Activated T-helper 2 cell treated with anti-CD3 and anti-CD28 coated beads, Interferon-gamma antibody, Interleukin-2, Interleukin-4, amounts not matched to agents 10 μg/mL and 5 μg/mL and 100 μg/mL, durations not matched to agents 14 hours and 24 hours and 36 hours (primary cell): Measurements from ENCODE around the gene PIK3CB. TPM values are rescaled to one million over a fixed set of nuclear protein-coding genes. Genes with fewer than 3 reads are reported as not detected.
A peak's percentile ranks its signal among the peaks of the same experiment; 100 is the strongest.

Experiments used
- DNase-seq: peaks from one replicate; pipeline ENCODE4 v3.0.0; 2021; ENCODE audit warnings: low spot score
- H3K27ac Mint-ChIP-seq: one replicate; pipeline ENCODE4 v1.8.0; 2021; ENCODE audit warnings: mixed read lengths
- H3K27me3 Mint-ChIP-seq: one replicate; pipeline ENCODE4 v1.8.0; 2021; ENCODE audit warnings: low read depth, mixed read lengths
- H3K36me3 Mint-ChIP-seq: one replicate; pipeline ENCODE4 v1.8.0; 2021; ENCODE audit warnings: low read depth, mixed read lengths
- H3K4me1 Mint-ChIP-seq: one replicate; pipeline ENCODE4 v1.8.0; 2021; ENCODE audit warnings: low read depth, mixed read lengths
- H3K4me3 Mint-ChIP-seq: one replicate; pipeline ENCODE4 v1.8.0; 2021; ENCODE audit warnings: low read depth, mild to moderate bottlenecking, moderate library complexity, mixed read lengths
- H3K9me3 Mint-ChIP-seq: one replicate; pipeline ENCODE4 v1.8.0; 2021; ENCODE audit warnings: mixed read lengths
- intact Hi-C: fragments of 100-400 bp; cut with micrococcal nuclease; formaldehyde crosslinking; loops from one replicate; pipeline ENCODE4 v1.15.1; 2023
- total RNA-seq: library from RNA; stranded (reverse); gene quantifications from 2 replicates; pipeline ENCODE4 v1.2.3, GENCODE V29; 2022

PIK3CB gene
- total RNA-seq, result 19.2 and 20.3 TPM in 2 replicates

DNA sequence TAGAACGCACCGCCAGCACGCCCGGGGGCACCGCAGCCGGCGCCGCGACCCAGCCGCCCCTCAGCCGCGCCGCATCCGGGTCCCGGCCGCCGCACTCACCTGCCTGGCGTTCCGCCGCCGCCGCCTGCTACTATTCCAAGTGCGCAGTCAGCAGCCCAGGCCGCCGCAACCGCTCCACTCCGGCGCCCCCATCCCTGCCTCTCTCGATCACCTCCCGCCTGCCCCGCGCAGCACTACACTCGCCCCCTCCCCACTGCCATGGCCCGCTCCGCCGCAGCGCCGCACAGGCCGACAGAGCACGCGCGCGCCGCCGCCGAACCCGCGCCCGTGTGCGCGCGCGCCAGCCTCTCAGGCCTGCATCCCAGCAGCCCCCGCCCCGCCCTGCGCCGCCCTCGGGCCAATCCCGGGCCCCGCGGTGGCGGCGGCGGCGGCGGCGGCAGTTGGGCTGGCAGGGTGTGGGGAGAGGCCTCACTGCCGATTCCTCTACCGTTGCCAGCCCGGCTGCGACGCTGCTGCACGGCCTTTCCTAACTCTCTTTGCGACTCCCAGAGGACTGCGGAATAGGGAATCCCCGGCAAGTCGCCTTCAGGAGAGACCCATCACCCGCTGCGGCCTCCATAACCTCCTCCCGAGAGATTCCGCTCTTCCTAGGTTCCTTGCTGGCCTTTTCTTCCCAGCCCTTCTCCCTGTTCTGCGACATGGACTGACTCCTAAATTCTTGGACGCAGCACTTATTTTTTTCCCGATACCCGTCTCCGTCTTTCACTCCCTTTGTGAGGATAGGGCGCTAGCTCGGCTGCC lies at the start of gene PIK3CB:
Gene PIK3CB (minus strand): TSS at position 333 of the 801 bp plus-strand sequence. CDS start 75,585 bp downstream, outside the sequence.
- no peaks in the 10 kb centered on the region for H3K9me3 Mint-ChIP-seq
- H3K36me3 Mint-ChIP-seq, result peaks cover 16% of the 10 kb centered on the region
- H3K27ac Mint-ChIP-seq, result peak within 1 kb of the TSS; percentile 94
- DNase-seq, result peak; percentile 77
- peak within 1 kb of the TSS; percentile 96 for H3K4me3 Mint-ChIP-seq
- peaks cover 16% of the 10 kb centered on the region for H3K4me1 Mint-ChIP-seq
- intact Hi-C loops, result loop anchor here (1.0 to 10.0 kb wide), 6 partner anchors 53 to 647 kb away; partner anchors contain the start of genes ARMC8, CEP70 and MRPS22
- no peaks in the 10 kb centered on the region for H3K27me3 Mint-ChIP-seq

GRCh38 chr3:138881233-138881632 lies 46.5 kb upstream of the PIK3CB start:
- Mint-ChIP-seq H3K27ac (no peak overlapping the region), H3K36me3 (no peaks in the 10 kb centered on the region), H3K4me1 (peaks cover 9% of the 10 kb centered on the region), H3K27me3 (no peaks in the 10 kb centered on the region), H3K9me3 (peaks cover 3% of the 10 kb centered on the region), H3K4me3 (no peak overlapping the region)
- intact Hi-C loops, result no loop called here
- DNase-seq, result no peak

- Mint-ChIP-seq H3K4me1 (peaks cover 17% of the 10 kb centered on the region), H3K4me3 (no peak overlapping the region)
These were observed 45.0 kb upstream of the PIK3CB start for GRCh38 chr3:138879541-138880380.

GRCh38 chr3:138877226-138877625 lies 42.5 kb upstream of the PIK3CB start:
- H3K4me3 Mint-ChIP-seq, result no peak overlapping the region
- no peak overlapping the region for H3K27ac Mint-ChIP-seq
- intact Hi-C loops, result no loop called here
- H3K27me3 Mint-ChIP-seq, result no peaks in the 10 kb centered on the region
- peaks cover 17% of the 10 kb centered on the region for H3K4me1 Mint-ChIP-seq
- peaks cover 12% of the 10 kb centered on the region for H3K9me3 Mint-ChIP-seq
- peaks cover 7% of the 10 kb centered on the region for H3K36me3 Mint-ChIP-seq
- no peak for DNase-seq

More at GRCh38 chr3:138879541-138880380, 45.0 kb upstream of the PIK3CB start:
- peaks cover 7% of the 10 kb centered on the region for H3K36me3 Mint-ChIP-seq
- DNase-seq, result no peak
- intact Hi-C loops, result no loop called here
- no peaks in the 10 kb centered on the region for H3K27me3 Mint-ChIP-seq
- H3K9me3 Mint-ChIP-seq, result peaks cover 12% of the 10 kb centered on the region
- no peak overlapping the region for H3K27ac Mint-ChIP-seq

DNA sequence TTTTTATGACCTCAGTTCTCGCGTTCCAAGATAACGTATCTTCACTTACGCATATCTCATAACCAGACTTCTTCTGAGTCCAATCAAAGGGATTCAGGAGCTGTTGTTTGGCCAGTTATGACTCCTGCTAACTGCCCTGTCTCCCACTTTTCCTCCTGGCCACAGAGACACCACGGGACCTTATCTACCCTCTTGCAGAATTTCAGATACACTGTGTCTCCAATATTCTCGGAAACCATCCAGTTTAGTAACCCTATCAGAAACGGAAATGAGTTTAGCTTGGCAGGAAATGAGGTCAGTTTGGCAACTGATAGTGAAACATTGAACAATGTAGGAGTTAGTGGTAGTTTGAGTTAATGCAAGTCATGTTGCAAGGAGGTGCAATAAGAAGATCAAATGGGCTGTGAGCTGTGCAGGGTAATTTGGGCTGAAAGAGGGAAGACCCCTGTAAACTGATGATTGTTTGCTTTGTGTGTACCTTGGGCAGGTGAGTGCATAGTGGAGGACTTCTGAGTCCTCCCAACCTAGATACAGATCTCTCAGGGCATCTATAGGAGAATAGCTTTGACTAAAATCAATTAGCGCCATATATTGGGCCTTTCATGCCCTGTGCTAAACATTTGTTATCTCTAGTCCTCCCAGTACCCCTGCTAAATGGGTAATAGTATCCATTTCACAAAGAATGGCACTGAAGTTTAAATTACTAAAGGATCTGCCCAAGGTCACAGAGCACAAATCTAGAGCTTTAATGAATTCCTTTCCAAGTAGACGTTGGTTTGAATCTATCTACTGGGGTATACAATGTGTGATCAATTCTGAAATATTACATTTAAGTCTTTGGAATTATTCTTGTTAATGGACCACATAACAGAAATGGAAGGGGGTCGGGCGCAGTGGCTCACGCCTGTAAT lies 41.3 kb upstream of the PIK3CB start:
- Mint-ChIP-seq H3K9me3 (peaks cover 12% of the 10 kb centered on the region), H3K4me3 (no peak overlapping the region), H3K4me1 (peaks cover 17% of the 10 kb centered on the region), H3K27ac (peak overlapping the region; percentile 10), H3K27me3 (no peaks in the 10 kb centered on the region), H3K36me3 (peaks cover 7% of the 10 kb centered on the region)
- intact Hi-C loops, result no loop called here
- no peak for DNase-seq

DNA sequence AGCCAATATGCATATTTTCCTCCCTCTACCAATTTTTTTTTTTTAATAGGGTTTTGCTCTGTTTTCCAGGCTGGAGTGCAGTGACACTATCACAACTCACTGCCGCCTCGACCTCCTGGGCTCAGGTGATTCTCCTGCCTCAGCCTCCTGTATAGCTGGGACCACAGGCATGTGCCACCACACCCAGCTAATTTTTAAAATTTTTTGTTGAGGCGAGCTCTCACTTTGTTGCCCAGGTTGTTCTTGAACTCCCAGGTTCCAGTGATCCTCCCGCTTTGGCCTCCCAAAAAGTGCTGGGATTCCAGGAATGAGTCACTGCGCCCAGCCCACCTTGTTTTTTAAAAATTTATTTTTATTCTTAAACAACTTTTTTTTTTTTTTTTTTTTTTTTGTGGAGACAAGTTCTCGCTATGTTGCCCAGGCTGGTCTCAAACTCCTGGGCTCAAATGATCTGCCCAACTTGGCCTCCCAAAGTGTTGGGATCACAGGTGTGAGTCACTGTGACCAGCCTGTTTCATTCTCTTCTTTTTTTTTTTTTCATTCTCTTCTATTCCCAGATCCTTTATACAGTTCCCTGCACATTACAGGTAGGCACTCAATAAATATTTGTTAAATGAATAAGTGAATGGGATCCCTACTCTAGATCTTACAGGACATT lies 40.5 kb upstream of the PIK3CB start:
- H3K27ac Mint-ChIP-seq, result no peak overlapping the region
- H3K36me3 Mint-ChIP-seq, result peaks cover 7% of the 10 kb centered on the region
- peaks cover 12% of the 10 kb centered on the region for H3K9me3 Mint-ChIP-seq
- peaks cover 17% of the 10 kb centered on the region for H3K4me1 Mint-ChIP-seq
- H3K4me3 Mint-ChIP-seq, result no peak overlapping the region
- no peak for DNase-seq
- intact Hi-C loops, result no loop called here
- no peaks in the 10 kb centered on the region for H3K27me3 Mint-ChIP-seq

DNA sequence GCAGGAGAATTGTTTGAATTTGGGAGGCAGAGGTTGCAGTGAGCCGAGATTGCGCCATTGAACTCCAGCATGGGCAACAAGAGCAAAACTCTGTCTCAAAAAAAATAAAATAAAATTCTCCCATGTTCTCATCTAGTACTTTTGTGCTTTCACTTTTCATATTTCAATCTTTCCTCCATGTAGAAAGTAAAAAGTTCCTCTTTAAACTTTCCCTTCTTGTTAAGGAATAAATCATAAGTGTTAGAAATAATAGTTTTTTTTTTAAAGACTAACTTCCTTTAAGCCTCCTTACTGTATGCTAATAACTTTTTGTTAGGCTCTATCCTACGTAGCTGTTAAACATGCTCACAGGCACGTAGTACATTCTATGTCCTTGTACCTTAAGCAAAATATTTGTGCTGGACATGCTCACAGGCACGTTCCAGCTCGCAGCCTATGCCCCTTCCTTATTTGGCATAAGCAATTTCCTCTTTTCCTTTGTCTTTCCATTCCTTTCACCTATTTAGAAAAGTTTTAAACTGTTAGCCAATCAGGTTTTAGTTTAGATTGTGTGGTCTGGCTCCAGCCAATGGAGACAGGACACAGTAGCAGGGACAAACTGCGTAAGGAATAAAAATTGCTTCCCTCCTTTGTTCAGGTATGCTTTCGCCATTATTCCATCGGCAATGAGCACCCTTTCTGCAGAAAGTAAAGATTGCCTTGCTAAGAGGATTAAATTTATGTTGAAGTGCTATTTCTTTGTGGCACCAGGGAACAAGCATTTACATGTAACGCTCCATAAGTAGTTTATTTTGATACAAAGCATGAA lies 38.9 kb upstream of the PIK3CB start:
- no peak overlapping the region for H3K4me3 Mint-ChIP-seq
- DNase-seq, result no peak
- peaks cover 7% of the 10 kb centered on the region for H3K36me3 Mint-ChIP-seq
- peaks cover 12% of the 10 kb centered on the region for H3K9me3 Mint-ChIP-seq
- intact Hi-C loops, result no loop called here
- peaks cover 17% of the 10 kb centered on the region for H3K4me1 Mint-ChIP-seq
- no peak overlapping the region for H3K27ac Mint-ChIP-seq
- H3K27me3 Mint-ChIP-seq, result no peaks in the 10 kb centered on the region

DNA sequence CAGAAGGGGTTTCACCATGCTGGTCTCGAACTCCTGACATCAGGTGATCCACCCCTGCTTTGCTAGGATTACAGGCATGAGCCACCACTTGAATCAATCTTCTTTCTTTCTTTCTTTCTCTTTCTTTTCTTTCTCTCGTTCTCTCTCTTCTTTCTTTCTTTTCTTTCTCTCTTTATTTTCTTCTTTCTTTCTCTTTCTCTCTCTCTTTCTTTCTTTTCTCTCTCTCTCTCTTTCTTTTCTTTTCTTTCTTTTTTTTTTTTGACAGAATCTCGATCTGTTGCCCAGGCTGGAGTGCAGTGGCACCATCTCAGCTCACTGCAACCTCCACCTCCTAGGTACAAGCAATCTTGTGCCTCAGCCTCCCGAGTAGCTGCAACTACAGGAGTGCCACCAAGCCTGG lies 37.9 kb upstream of the PIK3CB start:
- H3K27ac Mint-ChIP-seq, result no peak overlapping the region
- H3K36me3 Mint-ChIP-seq, result peaks cover 7% of the 10 kb centered on the region
- no peak overlapping the region for H3K4me3 Mint-ChIP-seq
- no peaks in the 10 kb centered on the region for H3K27me3 Mint-ChIP-seq
- H3K4me1 Mint-ChIP-seq, result peaks cover 17% of the 10 kb centered on the region
- no peak for DNase-seq
- intact Hi-C loops, result no loop called here
- peaks cover 12% of the 10 kb centered on the region for H3K9me3 Mint-ChIP-seq

DNA sequence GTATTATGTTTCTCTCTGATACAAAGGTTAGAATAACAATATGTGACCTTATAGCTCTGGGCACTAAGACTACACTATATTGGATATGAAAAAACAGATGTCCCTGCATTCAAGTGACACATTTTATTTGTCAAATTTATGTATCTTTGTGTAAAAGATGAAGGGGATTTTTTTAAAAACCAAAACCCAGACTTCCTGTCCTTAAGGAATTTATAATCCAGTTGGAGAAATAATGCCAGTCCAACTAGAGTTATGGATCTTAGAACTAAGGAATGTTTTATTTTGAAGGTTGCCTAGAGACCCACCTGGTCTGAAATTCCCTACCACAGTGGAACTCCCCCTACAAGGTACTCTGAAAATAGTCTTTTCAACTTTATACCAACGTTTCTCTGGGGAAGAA lies 33.3 kb upstream of the PIK3CB start:
- H3K4me3 Mint-ChIP-seq, result no peak overlapping the region
- DNase-seq, result no peak
- H3K27ac Mint-ChIP-seq, result no peak overlapping the region
- intact Hi-C loops, result no loop called here
- no peaks in the 10 kb centered on the region for H3K9me3 Mint-ChIP-seq
- peaks cover 3% of the 10 kb centered on the region for H3K4me1 Mint-ChIP-seq
- H3K36me3 Mint-ChIP-seq, result no peaks in the 10 kb centered on the region
- no peaks in the 10 kb centered on the region for H3K27me3 Mint-ChIP-seq

- H3K9me3 Mint-ChIP-seq, result no peaks in the 10 kb centered on the region
- peaks cover 3% of the 10 kb centered on the region for H3K4me1 Mint-ChIP-seq
- intact Hi-C loops, result no loop called here
- H3K27ac Mint-ChIP-seq, result no peak overlapping the region
- no peaks in the 10 kb centered on the region for H3K36me3 Mint-ChIP-seq
- H3K27me3 Mint-ChIP-seq, result no peaks in the 10 kb centered on the region
- H3K4me3 Mint-ChIP-seq, result no peak overlapping the region
- DNase-seq, result no peak
These were observed 29.0 kb upstream of the PIK3CB start for GRCh38 chr3:138863776-138864113.

DNA sequence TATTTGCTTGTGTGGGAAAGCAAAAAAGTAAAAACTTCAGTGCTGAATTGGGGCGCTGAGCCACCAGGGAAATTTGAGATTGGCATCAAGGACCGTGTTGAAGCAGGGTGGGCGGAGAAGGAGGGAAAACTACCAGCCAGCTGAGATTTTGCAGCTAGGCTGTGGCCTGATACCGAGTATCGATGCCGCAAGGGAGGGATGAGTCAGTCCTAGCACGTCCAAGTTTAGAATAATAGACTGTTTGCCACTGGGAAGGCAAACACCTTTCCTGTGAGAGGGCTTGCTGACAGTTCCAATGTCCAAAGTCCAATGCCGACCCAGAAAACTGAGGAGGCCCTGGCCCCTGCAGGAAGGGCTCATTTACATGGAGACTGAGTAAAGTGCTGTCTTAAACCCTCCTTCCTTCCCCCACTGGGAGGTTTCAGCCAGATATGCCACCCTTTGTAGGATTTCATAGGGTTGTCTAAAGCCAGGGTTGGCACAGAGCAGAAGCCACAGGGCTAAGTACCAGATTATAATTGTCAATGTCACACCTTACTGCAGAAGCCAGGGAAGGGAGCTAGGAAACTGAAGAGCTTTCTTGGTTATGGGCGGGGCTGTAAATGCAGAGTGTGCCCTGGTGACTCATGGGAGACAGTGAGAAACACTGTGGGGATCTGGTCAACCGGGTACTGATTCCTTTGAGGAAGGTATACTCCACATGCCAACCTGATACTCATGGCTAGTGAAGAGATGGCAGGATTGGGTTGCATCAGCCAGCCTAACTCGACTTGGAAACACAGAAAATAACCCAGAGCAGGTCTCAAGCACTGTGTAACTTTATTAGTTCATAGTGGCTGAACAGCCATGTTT lies 28.4 kb upstream of the PIK3CB start:
- Mint-ChIP-seq H3K27me3 (no peaks in the 10 kb centered on the region), H3K9me3 (no peaks in the 10 kb centered on the region), H3K36me3 (no peaks in the 10 kb centered on the region), H3K4me1 (peaks cover 3% of the 10 kb centered on the region), H3K27ac (no peak overlapping the region), H3K4me3 (no peak overlapping the region)
- no peak for DNase-seq
- intact Hi-C loops, result no loop called here
